SK-N-MC (cell line): ENCODE data around the gene SHANK1.

Experiments
- EZH2 ChIP-seq: fragments of 200-600 bp; sonication (generic); IDR thresholded peaks from one replicate; pipeline ENCODE4 v1.6.1; 2017; ENCODE audit warnings: antibody characterized with exemption
- POLR2AphosphoS5 ChIP-seq: IDR thresholded peaks from 2 replicates; pipeline ENCODE4 v1.6.1; 2012; ENCODE audit warnings: mild to moderate bottlenecking, low read depth, low read length, borderline replicate concordance

DNA sequence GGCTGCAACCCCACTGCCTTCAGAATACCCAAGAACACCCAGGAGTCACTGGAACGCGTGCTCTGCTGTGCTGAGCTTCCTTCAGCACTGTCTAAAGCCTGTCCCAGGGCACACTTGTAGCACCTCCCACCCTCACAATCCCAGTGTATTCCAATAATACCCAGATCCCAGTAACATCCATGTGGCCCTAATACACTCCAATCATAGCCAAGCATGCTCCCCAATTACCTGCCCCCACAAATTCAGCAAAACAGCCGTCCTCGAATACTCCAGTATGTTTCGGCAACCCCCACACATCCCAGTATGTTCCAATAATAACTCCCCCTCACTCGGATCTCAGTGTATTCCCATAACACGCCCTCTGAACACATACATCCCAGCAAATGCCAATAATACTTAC is 29.2 kb downstream of the SHANK1 start:
- TF ChIP-seq POLR2AphosphoS5: no peak
- no peak for TF ChIP-seq EZH2
